Mononuclear cell (primary cell): Measurements from ENCODE around the gene SOS1. TPM values are rescaled to one million over a fixed set of nuclear protein-coding genes. Genes with fewer than 3 reads are reported as not detected.
"Not testable (repeated sequence)": the region's sequence is repeated elsewhere in the genome, so short reads cannot be mapped to it uniquely, and the experiment has no call there.

ENCODE experiments used
- H3K27me3 ChIP-seq: 2 replicates; pipeline ENCODE4 v1.6.0; 2011; ENCODE audit warnings: low read length, control low read depth; ENCODE audit not compliant: insufficient read depth
- H3K4me1 ChIP-seq: 2 replicates; pipeline ENCODE4 v1.5.1; 2011; ENCODE audit warnings: mild to moderate bottlenecking, low read length, control low read depth; ENCODE audit not compliant: insufficient read depth
- H3K4me3 ChIP-seq: 2 replicates; pipeline ENCODE4 v1.5.1; 2011; ENCODE audit warnings: mild to moderate bottlenecking, low read length, moderate library complexity
- H3K9me3 ChIP-seq: 2 replicates; pipeline ENCODE4 v1.5.1; 2011; ENCODE audit warnings: low read depth, mild to moderate bottlenecking, control low read depth, low read length
- total RNA-seq: library from RNA; depleted of rRNA; stranded (reverse); fragments of >200 nt; gene quantifications from one replicate; pipeline ENCODE4 v1.2.3, GENCODE V29; 2012

SOS1 gene
- total RNA-seq, 1 donor, result 10.0 TPM

DNA sequence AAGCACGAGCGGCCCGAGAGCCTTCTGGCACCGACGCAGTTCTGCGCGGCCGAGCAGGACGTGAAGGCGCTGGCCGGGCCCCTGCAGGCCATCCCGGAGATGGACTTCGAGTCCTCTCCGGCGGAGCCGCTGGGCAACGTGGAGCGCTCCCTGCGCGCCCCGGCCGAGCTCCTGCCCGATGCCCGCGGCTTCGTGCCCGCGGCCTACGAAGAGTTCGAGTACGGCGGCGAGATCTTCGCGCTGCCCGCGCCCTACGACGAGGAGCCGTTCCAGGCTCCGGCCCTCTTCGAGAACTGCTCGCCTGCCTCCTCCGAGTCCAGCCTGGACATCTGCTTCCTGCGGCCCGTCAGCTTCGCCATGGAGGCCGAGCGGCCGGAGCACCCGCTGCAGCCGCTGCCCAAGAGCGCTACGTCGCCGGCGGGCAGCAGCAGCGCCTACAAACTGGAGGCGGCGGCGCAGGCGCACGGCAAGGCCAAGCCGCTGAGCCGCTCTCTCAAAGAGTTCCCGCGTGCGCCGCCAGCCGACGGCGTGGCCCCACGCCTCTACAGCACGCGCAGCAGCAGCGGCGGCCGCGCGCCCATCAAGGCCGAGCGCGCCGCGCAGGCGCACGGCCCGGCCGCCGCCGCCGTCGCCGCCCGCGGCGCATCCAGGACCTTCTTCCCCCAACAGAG is 160.8 kb downstream of the SOS1 start:
- Histone ChIP-seq H3K9me3 (no peaks in the 10 kb centered on the region), H3K4me3 (no peak overlapping the region), H3K4me1 (peaks cover 10% of the 10 kb centered on the region), H3K27me3 (peaks cover 14% of the 10 kb centered on the region)

DNA sequence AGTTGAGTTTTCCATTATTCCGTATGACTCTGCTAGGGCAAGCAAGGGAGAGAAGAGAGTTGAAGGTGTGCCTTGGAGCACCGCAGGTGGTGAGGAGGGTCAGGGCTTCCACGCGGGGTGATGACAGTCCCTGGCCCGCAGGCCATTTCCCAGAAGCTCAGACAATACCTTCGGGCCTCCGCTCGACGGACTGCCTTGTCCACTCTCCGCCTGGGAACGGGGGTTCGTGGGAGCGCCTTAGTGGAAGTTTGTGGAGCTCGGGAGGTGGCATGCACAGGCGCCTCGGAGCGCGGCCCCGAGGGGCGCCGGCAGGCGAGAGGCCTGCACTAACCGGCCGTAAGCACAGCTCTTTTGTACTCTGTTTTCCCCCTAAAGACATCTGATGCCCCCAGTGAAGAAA is 161.4 kb downstream of the SOS1 start:
- Histone ChIP-seq H3K9me3 (no peaks in the 10 kb centered on the region), H3K4me1 (peaks cover 10% of the 10 kb centered on the region), H3K27me3 (peaks cover 14% of the 10 kb centered on the region), H3K4me3 (no peak overlapping the region)

DNA sequence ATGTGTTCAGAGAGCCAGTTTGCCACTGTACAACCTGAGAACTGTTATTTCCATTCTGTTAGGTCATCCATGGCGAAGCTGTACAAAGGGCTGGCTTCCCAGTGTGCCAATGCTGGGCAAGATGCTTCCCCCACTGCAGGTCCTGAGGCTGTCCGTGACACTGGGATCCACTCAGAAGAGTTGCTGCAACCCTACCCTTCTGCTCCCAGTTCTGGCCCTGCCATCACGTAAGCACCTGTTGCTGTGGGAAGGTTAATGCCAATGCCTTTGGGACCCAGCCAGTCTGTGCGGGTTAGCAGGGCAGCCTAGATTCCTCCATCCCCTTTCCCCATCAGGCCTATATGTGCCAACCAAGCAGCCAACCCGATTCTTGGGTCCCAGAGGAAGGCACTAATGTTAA is 162.9 kb downstream of the SOS1 start:
- Histone ChIP-seq H3K9me3 (no peaks in the 10 kb centered on the region), H3K4me3 (no peak overlapping the region), H3K4me1 (peaks cover 10% of the 10 kb centered on the region), H3K27me3 (peaks cover 14% of the 10 kb centered on the region)

DNA sequence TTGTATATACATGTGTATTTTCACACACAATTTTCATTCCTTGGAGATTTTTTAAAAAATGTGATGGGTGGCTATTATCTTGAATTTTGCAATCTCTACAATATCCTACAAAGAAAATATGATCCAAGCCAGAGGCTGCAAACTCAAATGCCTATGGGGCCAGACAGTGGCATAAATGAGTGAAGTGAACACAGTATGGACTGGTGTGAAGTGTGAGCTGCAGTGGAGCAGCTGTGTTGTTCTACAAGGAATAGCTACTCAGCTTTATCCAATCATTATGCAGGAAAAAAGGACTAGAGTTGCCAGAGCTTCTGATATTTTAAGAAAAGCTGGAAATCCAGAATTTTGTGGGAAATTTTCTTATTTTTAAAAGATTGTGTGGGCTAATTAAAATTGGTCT is 169.1 kb downstream of the SOS1 start:
- Histone ChIP-seq H3K4me1 (peaks cover 7% of the 10 kb centered on the region), H3K4me3 (no peak overlapping the region), H3K27me3 (no peaks in the 10 kb centered on the region), H3K9me3 (no peaks in the 10 kb centered on the region)

DNA sequence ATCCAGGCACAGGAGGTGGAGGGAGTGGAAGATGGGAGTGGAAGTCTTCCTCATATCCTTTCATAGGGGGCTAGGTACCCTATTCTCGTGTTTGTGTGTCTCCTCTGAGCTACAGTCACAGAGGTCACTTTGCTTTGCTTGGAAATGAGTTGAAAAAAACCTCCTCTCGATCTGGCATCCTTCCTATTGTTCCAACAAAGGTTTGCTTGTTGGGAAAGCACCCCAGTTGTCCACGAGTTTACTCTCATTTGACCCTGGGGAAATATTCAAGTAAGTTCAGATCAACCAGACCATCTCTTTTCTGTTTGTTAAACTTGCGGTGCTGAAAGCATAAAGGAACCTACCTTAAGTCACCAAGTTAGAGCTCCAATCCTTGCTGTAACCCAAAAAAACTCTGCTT is 171.9 kb downstream of the SOS1 start:
- Histone ChIP-seq H3K4me3 (no peak overlapping the region), H3K4me1 (peaks cover 20% of the 10 kb centered on the region), H3K27me3 (no peaks in the 10 kb centered on the region), H3K9me3 (no peaks in the 10 kb centered on the region)

DNA sequence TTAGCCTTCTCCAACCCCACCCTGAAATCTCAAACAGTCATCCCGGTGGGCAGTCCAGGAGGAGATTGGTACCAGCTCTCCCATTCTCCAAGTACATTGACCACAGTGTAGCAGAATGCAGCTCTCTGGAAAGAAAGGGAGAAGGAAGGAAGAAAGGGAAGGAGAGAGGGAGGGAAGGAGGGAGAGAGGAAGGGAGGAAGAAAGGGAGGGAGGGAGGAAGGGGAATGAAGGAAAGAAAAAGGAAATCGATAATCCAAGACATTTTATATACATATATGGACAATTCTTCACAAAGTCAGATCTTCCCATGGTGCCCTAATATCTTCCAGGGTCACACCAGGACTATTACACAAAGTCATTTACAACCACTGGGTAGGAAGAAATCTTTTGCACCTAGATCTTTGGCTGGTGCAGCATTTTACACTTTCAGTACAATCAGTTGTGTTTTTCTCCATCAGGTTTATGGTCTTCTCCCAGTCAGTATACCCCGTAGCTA is 172.4 kb downstream of the SOS1 start:
- no peak overlapping the region for H3K4me3 ChIP-seq
- H3K27me3 ChIP-seq, result no peaks in the 10 kb centered on the region
- peaks cover 20% of the 10 kb centered on the region for H3K4me1 ChIP-seq
- no peaks in the 10 kb centered on the region for H3K9me3 ChIP-seq

DNA sequence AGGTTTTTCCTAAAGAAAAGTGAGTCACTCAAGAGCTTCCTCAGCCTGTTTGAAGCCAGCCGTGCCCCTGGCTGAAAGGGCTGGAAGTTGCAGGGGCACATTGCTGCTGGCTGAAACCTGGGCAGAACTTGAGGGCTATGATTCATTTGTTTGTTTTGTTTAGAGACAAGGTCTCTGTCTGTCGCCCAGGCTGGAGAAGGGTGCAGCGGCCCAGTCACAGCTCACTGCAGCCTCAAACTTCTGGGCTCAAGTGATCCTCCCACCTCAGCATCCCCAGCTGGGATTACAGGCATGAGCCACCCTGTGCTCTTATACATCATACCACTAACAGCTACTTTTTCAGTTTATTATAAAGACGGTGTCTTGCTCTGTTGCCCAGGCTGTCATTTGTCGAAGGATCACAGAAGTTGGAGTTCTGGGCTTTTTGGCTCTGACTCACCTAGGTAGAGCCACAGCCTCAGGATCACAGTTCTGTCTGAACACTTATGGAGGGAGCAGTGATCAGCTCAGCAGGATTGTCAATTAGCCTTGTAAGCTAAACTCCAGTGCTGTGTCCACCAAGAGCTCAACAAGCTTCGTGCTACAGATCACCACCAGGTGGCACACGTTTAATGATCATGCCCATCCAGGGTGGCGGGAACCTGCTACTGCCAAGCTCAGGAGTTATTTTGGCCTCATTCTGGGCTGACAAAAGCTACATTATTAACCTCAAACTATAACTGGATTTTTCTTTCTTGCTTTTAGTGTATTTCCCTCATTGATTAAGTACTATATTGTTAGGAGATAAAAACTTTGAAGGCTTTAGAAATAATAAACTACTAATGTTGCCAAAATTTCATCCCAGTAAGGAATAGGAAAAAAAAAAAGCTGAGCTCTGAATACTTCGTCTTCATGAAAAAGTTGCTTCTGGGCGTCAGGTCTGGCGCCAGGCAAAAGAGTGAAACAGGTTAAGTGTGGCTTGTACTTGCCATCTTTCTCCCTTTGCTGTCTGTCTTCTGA is 173.3 kb downstream of the SOS1 start:
- H3K4me1 ChIP-seq, result peaks cover 20% of the 10 kb centered on the region
- no peaks in the 10 kb centered on the region for H3K27me3 ChIP-seq
- no peak overlapping the region for H3K4me3 ChIP-seq
- H3K9me3 ChIP-seq, result no peaks in the 10 kb centered on the region

DNA sequence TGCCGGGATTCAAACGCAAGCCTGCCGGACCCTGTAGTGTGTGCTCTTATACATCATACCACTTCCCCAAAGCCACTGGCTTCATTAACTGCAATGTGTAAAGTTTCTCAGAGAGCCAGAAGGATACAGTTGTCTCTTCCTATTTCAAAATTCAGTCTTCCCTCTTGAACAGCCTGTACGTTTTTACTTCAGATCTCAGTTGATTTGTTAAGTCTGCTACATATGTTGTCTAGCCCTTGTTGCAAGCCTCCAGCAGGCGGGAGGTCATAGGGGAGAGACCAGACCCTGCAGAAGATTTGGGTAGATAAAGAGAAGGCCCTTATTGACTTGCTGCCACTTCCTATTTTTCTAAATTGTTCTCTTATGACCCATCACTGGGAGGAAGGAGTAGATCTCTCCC is 174.9 kb downstream of the SOS1 start:
- H3K4me3 ChIP-seq, result no peak overlapping the region
- peaks cover 20% of the 10 kb centered on the region for H3K4me1 ChIP-seq
- H3K27me3 ChIP-seq, result no peaks in the 10 kb centered on the region
- H3K9me3 ChIP-seq, result no peaks in the 10 kb centered on the region

DNA sequence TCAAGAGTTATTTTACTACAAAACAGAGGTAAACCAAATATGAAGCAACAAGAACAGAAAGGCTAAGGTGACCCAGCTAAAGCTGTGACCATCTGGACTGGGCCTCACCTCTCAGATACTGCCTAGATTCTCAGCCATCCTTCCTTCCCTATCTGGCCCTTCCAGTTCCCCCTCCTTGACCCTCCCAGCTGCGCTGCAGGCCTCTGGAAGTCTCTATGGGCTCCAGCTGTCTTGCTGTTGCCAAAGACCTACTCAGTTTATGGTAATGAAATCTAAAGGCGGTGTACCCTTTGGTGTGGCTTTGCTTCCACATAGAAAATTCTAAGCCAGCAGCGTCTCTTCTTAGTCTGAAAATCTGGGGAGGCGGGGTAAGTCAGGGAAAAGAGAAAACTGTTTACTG is 175.5 kb downstream of the SOS1 start:
- no peak overlapping the region for H3K4me3 ChIP-seq
- peaks cover 20% of the 10 kb centered on the region for H3K4me1 ChIP-seq
- H3K27me3 ChIP-seq, result no peaks in the 10 kb centered on the region
- H3K9me3 ChIP-seq, result no peaks in the 10 kb centered on the region

DNA sequence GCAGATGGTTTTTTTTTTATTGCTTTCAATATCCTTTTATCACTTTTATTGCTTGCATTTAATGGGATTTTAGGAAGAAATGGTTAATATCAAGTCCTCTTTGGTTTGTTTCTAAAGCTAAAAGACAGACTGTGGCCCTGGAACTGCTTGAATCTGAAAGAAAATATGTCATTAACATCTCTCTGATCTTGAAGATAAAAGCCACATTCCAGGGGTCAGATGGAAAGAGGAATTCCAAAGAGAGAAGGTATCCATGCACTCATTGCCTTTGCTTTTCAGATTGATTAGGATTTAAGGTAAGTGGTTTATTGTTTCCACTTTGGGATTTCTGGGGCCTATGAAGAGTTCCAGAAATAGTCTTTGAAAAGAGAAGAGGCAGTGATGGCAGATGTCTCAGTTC is 177.1 kb downstream of the SOS1 start:
- H3K9me3 ChIP-seq, result no peaks in the 10 kb centered on the region
- H3K4me1 ChIP-seq, result peaks cover 14% of the 10 kb centered on the region
- H3K27me3 ChIP-seq, result no peaks in the 10 kb centered on the region
- no peak overlapping the region for H3K4me3 ChIP-seq

DNA sequence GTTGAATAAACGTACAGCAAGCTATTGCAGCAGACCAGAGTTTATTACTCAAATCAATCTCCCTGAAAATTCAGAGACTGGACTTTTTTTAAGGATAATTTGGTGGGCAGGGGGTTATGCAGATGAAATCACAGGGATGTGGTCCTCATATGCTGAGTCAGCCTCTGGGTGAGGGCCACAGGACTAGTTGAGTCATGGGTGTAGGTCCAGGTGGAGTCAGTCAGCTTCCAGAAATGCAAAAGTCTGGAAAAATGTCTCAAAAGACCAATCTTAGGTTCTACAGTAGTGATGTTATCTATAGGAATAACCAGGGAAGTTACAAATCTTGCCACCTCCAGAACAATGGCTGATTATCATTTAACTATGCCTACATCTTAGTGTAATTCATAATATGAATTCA is 180.1 kb downstream of the SOS1 start:
- no peaks in the 10 kb centered on the region for H3K9me3 ChIP-seq
- no peaks in the 10 kb centered on the region for H3K27me3 ChIP-seq
- peaks cover 7% of the 10 kb centered on the region for H3K4me1 ChIP-seq
- H3K4me3 ChIP-seq, result no peak overlapping the region

DNA sequence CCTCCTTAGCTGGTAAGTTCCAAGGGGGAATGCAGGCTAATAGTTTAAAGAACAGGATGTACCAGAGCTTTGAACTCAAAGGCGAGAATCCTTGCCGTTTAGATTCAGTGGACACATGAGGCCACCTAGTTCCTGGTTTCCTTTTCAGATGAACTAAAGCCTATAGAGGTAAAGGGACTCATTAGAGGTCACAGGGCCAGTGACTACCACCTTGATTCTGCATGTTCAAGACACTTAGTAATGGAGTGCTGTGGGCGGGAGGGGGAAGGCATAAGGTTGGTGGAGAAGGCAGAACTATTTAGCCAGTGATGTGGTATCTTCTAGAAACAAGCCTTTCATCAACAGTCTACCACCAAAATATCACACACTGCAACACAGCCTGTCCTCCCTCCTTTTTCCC is 183.3 kb downstream of the SOS1 start:
- Histone ChIP-seq H3K4me3 (no peak overlapping the region), H3K9me3 (no peaks in the 10 kb centered on the region), H3K27me3 (no peaks in the 10 kb centered on the region), H3K4me1 (no peaks in the 10 kb centered on the region)

DNA sequence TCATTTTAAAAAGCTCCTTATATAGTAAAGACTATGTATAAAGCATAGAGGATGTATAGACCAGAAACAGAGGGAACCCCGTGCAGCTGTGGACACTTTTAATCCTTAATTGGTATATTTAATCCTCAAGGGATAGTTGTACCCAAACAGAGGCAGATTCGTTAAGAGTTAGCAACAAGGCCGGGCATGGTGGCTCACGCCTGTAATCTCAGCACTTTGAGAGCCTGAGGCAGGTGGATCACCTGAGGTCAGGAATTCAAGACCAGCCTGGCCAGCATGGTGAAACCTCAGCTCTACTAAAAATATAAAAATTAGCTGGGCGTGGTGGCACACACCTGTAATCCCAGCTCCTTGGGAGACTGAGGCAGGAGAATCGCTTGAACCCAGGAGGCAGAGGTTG is 184.3 kb downstream of the SOS1 start:
- not testable (repeated sequence) for H3K4me3 ChIP-seq, H3K4me1 ChIP-seq, H3K9me3 ChIP-seq, H3K27me3 ChIP-seq

DNA sequence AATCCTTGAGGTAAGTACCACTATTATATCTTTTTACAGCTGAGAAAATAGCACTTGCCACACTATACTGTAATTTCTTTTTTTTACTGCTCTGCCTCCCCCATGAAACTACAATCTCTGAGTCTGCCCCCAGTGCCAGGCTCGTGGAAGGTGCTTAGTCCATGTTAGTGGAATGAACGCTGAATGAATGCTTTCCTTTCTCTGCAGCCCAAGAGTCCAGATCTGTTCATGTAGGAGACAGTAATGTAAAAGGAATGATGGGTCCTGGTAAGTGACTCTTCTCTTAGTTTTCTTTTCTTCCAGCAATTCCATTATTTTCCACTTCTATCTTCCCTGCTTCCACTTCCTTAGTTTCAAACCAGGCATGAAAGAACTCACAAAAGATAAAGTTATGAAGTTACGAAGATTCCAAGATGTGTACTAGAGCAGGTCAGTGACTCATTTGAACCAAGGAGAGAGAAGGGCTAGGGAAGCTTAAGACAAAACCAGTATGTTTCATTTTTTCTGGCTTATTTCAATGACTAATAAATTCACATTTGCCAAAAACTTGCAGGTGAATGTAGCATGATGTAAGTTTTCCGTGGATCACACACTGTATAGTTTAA is 185.2 kb downstream of the SOS1 start:
- Histone ChIP-seq H3K4me1 (no peaks in the 10 kb centered on the region), H3K4me3 (no peak overlapping the region), H3K27me3 (no peaks in the 10 kb centered on the region), H3K9me3 (no peaks in the 10 kb centered on the region)

DNA sequence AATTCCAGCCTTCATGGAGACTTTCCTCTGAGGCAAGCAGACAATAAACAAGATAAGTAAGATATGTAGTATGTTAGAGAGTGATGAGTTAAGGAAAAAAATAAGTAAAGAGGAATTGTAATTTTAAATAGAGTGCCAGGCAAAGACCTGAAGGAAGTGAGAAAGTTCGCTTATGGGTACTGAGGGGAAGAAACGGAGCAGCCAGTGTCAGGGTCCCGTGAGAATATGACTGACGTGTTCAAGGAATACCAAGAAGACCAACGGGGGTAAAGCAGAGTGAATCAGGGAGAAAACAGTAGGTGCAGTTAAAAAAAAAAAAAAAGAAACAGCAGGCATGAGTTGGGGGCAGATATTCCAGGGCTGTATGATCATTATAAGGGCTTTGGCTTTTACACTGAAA is 186.1 kb downstream of the SOS1 start:
- H3K4me3 ChIP-seq, result no peak overlapping the region
- H3K27me3 ChIP-seq, result no peaks in the 10 kb centered on the region
- H3K4me1 ChIP-seq, result no peaks in the 10 kb centered on the region
- no peaks in the 10 kb centered on the region for H3K9me3 ChIP-seq
